Measurements from ENCODE around the gene LRP6. TPM values are rescaled to one million over a fixed set of nuclear protein-coding genes. Genes with fewer than 3 reads are reported as not detected.

Gene LRP6
- total RNA-seq, 1 experiment from 2014 or later = 28.1 TPM

GRCh38 chr12:12270226-12270625, 3.4 kb upstream of the LRP6 start:
- Histone ChIP-seq H3K36me3 (ENCODE audit: control insufficient read depth in 1 of 2, insufficient read depth in 2 of 2, low read length in 2 of 2) (no peaks in the 10 kb centered on the region), H3K27me3 (ENCODE audit: insufficient read depth, low read length) (no peaks in the 10 kb centered on the region), H3K4me1 (ENCODE audit: control insufficient read depth in 1 of 2, insufficient read depth in 2 of 2, low read length in 2 of 2) (peaks cover 9 to 27% of the 10 kb centered on the region in 2 experiments), H3K9me2 (ENCODE audit: insufficient read depth) (no peaks in the 10 kb centered on the region), H3K79me2 (ENCODE audit: insufficient read depth, low read length) (peaks cover 14% of the 10 kb centered on the region), H3K4me2 (ENCODE audit: low read length) (no peak overlapping the region), H3K4me3 (replicated peaks in 1 of 2; ENCODE audit: low read depth in 1 of 2, low read length in 2 of 2) (no peak overlapping the region), H2AFZ (ENCODE audit: low read depth, low read length, poor library complexity, severe bottlenecking) (no peak overlapping the region), H3K9me3 (ENCODE audit: control insufficient read depth in 1 of 2, insufficient read depth in 1 of 2, low read depth in 1 of 2, low read length in 2 of 2) (no peaks in the 10 kb centered on the region), H3K9ac (ENCODE audit: low read length) (no peak overlapping the region), H3K27ac (ENCODE audit: low read depth, low read length) (no peak overlapping the region), H4K20me1 (ENCODE audit: insufficient read depth) (no peaks in the 10 kb centered on the region)
- ChIA-PET POLR2A (no interaction called here), CTCF (interaction anchor here (1.2 kb wide), 1 partner anchor 57 kb away, joined by 3 read pairs; no protein-coding TSS in a partner anchor), RAD21 (ENCODE audit: low non-redundant PET in 1 of 2, low total read pairs in 2 of 2, uncharacterized antibody in 2 of 2, unreplicated experiment in 2 of 2) (no interaction called here)
- intact Hi-C loops (cut with micrococcal nuclease) = no loop called here
- no peak for ATAC-seq
- BruUV-seq (replicated peaks) = no TSS peak
- no peak for TF ChIP-seq REST (IDR thresholded peaks at IDR 0.05; ENCODE audit: low read depth)
- TF ChIP-seq, protein P1, sequence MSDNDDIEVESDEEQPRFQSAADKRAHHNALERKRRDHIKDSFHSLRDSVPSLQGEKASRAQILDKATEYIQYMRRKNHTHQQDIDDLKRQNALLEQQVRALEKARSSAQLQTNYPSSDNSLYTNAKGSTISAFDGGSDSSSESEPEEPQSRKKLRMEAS (IDR thresholded peaks at IDR 0.05) = no peak
- TF ChIP-seq SIN3A (IDR thresholded peaks at IDR 0.05; ENCODE audit: low read depth) = no peak
- no peak for TF ChIP-seq ZFX (IDR thresholded peaks at IDR 0.05)
- DNase-seq (ENCODE audit: low read depth, low spot score) = no peak

DNA sequence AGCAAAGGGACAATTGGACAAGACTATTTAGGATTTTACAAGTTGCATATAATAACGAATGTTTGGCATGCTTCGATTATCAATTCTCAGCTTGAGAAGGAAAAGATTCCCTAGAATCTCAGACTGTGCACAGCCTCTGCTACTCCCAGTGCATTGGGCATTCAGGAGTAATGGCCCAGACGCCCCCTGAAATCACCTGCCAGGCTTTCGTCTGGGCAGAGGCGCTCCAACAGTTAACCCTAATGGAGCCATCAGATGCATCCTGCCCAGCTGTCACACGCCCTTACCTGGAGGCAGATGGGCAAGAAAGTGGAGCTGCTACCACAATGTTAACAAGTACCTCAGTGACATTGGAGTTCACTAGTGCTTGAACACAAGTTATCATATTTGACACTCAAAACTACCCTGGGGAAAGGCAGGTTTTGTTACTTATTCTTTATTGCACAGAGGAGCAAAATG, 927 bp upstream of the LRP6 start:
- H3K27ac ChIP-seq (ENCODE audit: low read depth, low read length) = no peak overlapping the region
- POLR2A ChIA-PET = no interaction called here

More for the DNA sequence above, 927 bp upstream of the LRP6 start:
- no peaks in the 10 kb centered on the region for H3K9me3 ChIP-seq (ENCODE audit: control insufficient read depth in 1 of 2, insufficient read depth in 1 of 2, low read depth in 1 of 2, low read length in 2 of 2)
- peaks cover 36% of the 10 kb centered on the region for H3K79me2 ChIP-seq (ENCODE audit: insufficient read depth, low read length)
- intact Hi-C loops (cut with micrococcal nuclease) = no loop called here
- no peaks in the 10 kb centered on the region for H3K36me3 ChIP-seq (ENCODE audit: control insufficient read depth in 1 of 2, insufficient read depth in 2 of 2, low read length in 2 of 2)
- H4K20me1 ChIP-seq (ENCODE audit: insufficient read depth) = no peaks in the 10 kb centered on the region
- H3K9ac ChIP-seq (ENCODE audit: low read length) = peak overlapping the region; percentile 74
- CTCF ChIA-PET = no interaction called here
- H3K4me3 ChIP-seq (replicated peaks in 1 of 2; ENCODE audit: low read depth in 1 of 2, low read length in 2 of 2) = peak overlapping the region; percentile 71 to 78
- DNase-seq (ENCODE audit: low read depth, low spot score) = no peak
- peak overlapping the region; percentile 86 for H3K4me2 ChIP-seq (ENCODE audit: low read length)
- H3K9me2 ChIP-seq (ENCODE audit: insufficient read depth) = no peaks in the 10 kb centered on the region
- peak overlapping the region; percentile 81 for H2AFZ ChIP-seq (ENCODE audit: low read depth, low read length, poor library complexity, severe bottlenecking)
- TF ChIP-seq, protein P1 (IDR thresholded peaks at IDR 0.05) = 0 out of 2 replicates have a peak, but pooled peaks have one; percentile 13
- TF ChIP-seq SP1 (IDR thresholded peaks at IDR 0.05; ENCODE audit: low read depth) = no peak
- TF ChIP-seq SIN3A (IDR thresholded peaks at IDR 0.05; ENCODE audit: low read depth) = peak; percentile 14; the same call in 1 of the 2 replicates
- TF ChIP-seq EGR1 (IDR thresholded peaks at IDR 0.05; ENCODE audit: low read depth) = no peak
- RAD21 ChIA-PET (ENCODE audit: low non-redundant PET in 1 of 2, low total read pairs in 2 of 2, uncharacterized antibody in 2 of 2, unreplicated experiment in 2 of 2) = no interaction called here
- H3K4me1 ChIP-seq (ENCODE audit: control insufficient read depth in 1 of 2, insufficient read depth in 2 of 2, low read length in 2 of 2) = peaks cover 9 to 18% of the 10 kb centered on the region in 2 experiments
- BruUV-seq (replicated peaks) = TSS peak; percentile 54
- no peak for ATAC-seq
- H3K27me3 ChIP-seq (ENCODE audit: insufficient read depth, low read length) = no peaks in the 10 kb centered on the region

Measured in HCT116 (cell line).